Stomach smooth muscle (tissue), 2 donors: ENCODE measurements around the gene PTP4A2.

Experiments used
- H3K27ac ChIP-seq: one replicate; pipeline ENCODE4 v1.7.0; 2013; ENCODE audit warnings: mild to moderate bottlenecking, low read length, inconsistent platforms
- H3K27me3 ChIP-seq, 2 donors: one replicate each; pipeline ENCODE4 v1.7.0; 2013; ENCODE audit warnings: low read length in 2 of 2; ENCODE audit not compliant: insufficient read depth in 2 of 2, control insufficient read depth in 1 of 2
- H3K36me3 ChIP-seq, 2 donors: one replicate each; pipeline ENCODE4 v1.7.0; 2013; ENCODE audit warnings: low read length in 2 of 2; ENCODE audit not compliant: control insufficient read depth in 2 of 2, insufficient read depth in 2 of 2
- H3K4me1 ChIP-seq: one replicate; pipeline ENCODE4 v1.7.0; 2013; ENCODE audit warnings: low read length; ENCODE audit not compliant: control insufficient read depth, insufficient read depth
- H3K4me3 ChIP-seq, 2 donors: one replicate each; pipeline ENCODE4 v1.7.0; 2013; ENCODE audit warnings: low read length in 2 of 2
- H3K9ac ChIP-seq, 2 donors: one replicate each; pipeline ENCODE4 v1.7.0; 2013; ENCODE audit warnings: low read length in 2 of 2, mild to moderate bottlenecking in 1 of 2
- H3K9me3 ChIP-seq, 2 donors: one replicate each; pipeline ENCODE4 v1.7.0; 2013; ENCODE audit warnings: low read length in 2 of 2; ENCODE audit not compliant: control insufficient read depth in 2 of 2
- donor health status: healthy.
- donor health status: Pancreatic carcinoma.

Gene PTP4A2

GRCh38 chr1:31919591-31919990, 18.6 kb downstream of the PTP4A2 start:
- H3K9me3 ChIP-seq: no peaks in the 10 kb centered on the region
- no peak overlapping the region for H3K9ac ChIP-seq
- no peaks in the 10 kb centered on the region for H3K27me3 ChIP-seq
- H3K27ac ChIP-seq: no peak overlapping the region
- H3K36me3 ChIP-seq: peaks cover 5 to 6% of the 10 kb centered on the region in 2 donors
- H3K4me1 ChIP-seq: no peaks in the 10 kb centered on the region
- no peak overlapping the region for H3K4me3 ChIP-seq

DNA sequence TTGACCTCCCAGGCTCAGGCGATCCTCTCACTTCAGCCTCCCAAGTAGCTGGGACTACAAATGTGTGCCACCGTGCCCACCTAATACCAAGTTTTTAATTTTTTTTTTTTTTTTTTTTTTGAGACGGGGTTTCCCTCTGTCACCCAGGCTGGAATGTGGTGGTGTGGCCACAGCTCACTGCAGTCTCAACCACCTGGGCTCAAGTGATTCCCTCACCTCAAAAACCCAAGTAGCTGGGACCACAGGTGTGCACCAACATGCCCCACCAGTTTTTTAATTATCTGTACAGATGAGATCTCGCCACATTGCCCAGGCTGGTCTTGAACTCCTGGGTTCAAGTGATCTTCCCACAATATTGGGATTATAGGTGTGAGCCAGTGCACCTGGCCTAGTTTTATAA, 22.7 kb downstream of the PTP4A2 start:
- Histone ChIP-seq H3K4me1 (no peaks in the 10 kb centered on the region), H3K36me3 (peaks cover 10 to 11% of the 10 kb centered on the region in 2 donors), H3K4me3 (no peak overlapping the region), H3K27me3 (no peaks in the 10 kb centered on the region), H3K9me3 (no peaks in the 10 kb centered on the region), H3K27ac (no peak overlapping the region), H3K9ac (no peak overlapping the region)

GRCh38 chr1:31913968-31914367, 24.2 kb downstream of the PTP4A2 start:
- Histone ChIP-seq H3K9me3 (no peaks in the 10 kb centered on the region), H3K4me1 (no peaks in the 10 kb centered on the region), H3K27ac (no peak overlapping the region), H3K9ac (no peak overlapping the region), H3K36me3 (peaks cover 10 to 11% of the 10 kb centered on the region in 2 donors), H3K27me3 (no peaks in the 10 kb centered on the region), H3K4me3 (no peak overlapping the region)

GRCh38 chr1:31912839-31913239, 25.3 kb downstream of the PTP4A2 start:
- Histone ChIP-seq H3K4me1 (no peaks in the 10 kb centered on the region), H3K9ac (no peak overlapping the region), H3K27ac (no peak overlapping the region), H3K4me3 (no peak overlapping the region), H3K27me3 (no peaks in the 10 kb centered on the region), H3K36me3 (peaks cover 6 to 15% of the 10 kb centered on the region in 2 donors), H3K9me3 (no peaks in the 10 kb centered on the region)

GRCh38 chr1:31911994-31912780, 26.0 kb downstream of the PTP4A2 start:
- Histone ChIP-seq H3K9me3 (no peaks in the 10 kb centered on the region), H3K9ac (no peak overlapping the region), H3K4me3 (no peak overlapping the region), H3K36me3 (peaks cover 10 to 16% of the 10 kb centered on the region in 2 donors), H3K4me1 (no peaks in the 10 kb centered on the region), H3K27me3 (no peaks in the 10 kb centered on the region), H3K27ac (no peak overlapping the region)

GRCh38 chr1:31910933-31911332, 27.2 kb downstream of the PTP4A2 start:
- Histone ChIP-seq H3K27me3 (no peaks in the 10 kb centered on the region), H3K4me1 (no peaks in the 10 kb centered on the region), H3K9me3 (no peaks in the 10 kb centered on the region), H3K9ac (no peak overlapping the region), H3K4me3 (no peak overlapping the region), H3K36me3 (peaks cover 18 to 21% of the 10 kb centered on the region in 2 donors), H3K27ac (no peak overlapping the region)

DNA sequence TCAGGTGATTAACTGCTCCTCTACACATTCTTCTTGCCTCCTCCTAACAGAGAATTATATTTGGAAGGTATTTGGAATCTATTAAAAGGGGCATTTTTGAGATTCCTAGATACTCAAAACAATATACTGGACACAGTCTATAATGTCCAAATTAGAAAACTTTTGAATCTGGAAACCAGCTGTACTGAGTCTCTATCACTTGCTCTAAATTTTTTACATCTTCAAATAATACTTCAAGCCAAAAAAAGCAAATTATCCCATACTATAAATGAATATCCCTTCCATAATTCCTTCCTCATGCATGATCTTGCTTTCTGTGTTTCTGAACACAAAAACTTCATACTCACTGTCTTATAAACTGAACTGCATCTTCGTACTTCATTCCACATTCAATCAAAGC, 28.5 kb downstream of the PTP4A2 start:
- Histone ChIP-seq H3K27ac (no peak overlapping the region), H3K4me1 (no peaks in the 10 kb centered on the region), H3K9me3 (no peaks in the 10 kb centered on the region), H3K4me3 (no peak overlapping the region), H3K27me3 (no peaks in the 10 kb centered on the region), H3K36me3 (peaks cover 20 to 22% of the 10 kb centered on the region in 2 donors), H3K9ac (no peak overlapping the region)

DNA sequence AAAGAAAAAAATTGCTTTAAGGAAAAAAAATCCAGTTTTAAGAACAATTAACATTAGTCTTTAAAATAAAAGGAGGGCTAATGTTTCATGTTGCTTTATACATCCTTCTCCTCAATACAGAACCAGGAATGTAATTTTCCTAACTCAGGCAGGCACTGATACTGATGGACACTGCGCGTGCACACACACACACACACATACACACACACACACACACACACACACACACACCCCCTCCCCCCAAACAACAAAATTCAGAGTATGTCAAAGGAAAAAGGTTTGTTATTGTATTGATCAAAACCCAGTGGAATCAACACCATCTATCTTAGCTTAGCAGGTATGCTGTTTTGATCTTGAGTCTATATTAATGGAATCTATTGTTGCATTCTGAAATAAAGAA, 31.6 kb downstream of the PTP4A2 start:
- Histone ChIP-seq H3K27me3 (no peaks in the 10 kb centered on the region), H3K9ac (no peak overlapping the region), H3K27ac (no peak overlapping the region), H3K4me1 (no peaks in the 10 kb centered on the region), H3K9me3 (peaks cover 0 to 3% of the 10 kb centered on the region in 2 donors), H3K36me3 (peaks cover 18% of the 10 kb centered on the region in 2 donors), H3K4me3 (no peak overlapping the region)

GRCh38 chr1:31905681-31906080, 32.5 kb downstream of the PTP4A2 start:
- Histone ChIP-seq H3K36me3 (peaks cover 14 to 18% of the 10 kb centered on the region in 2 donors), H3K9ac (no peak overlapping the region), H3K4me1 (no peaks in the 10 kb centered on the region), H3K4me3 (no peak overlapping the region), H3K9me3 (peaks cover 0 to 3% of the 10 kb centered on the region in 2 donors), H3K27ac (no peak overlapping the region), H3K27me3 (no peaks in the 10 kb centered on the region)

- H3K9ac ChIP-seq: no peak overlapping the region
- H3K36me3 ChIP-seq: peaks cover 14 to 18% of the 10 kb centered on the region in 2 donors
- H3K9me3 ChIP-seq: peaks cover 0 to 3% of the 10 kb centered on the region in 2 donors
- H3K27me3 ChIP-seq: no peaks in the 10 kb centered on the region
- no peak overlapping the region for H3K4me3 ChIP-seq
- no peaks in the 10 kb centered on the region for H3K4me1 ChIP-seq
- H3K27ac ChIP-seq: no peak overlapping the region
Observed at GRCh38 chr1:31905093-31905509, 33.1 kb downstream of the PTP4A2 start.

DNA sequence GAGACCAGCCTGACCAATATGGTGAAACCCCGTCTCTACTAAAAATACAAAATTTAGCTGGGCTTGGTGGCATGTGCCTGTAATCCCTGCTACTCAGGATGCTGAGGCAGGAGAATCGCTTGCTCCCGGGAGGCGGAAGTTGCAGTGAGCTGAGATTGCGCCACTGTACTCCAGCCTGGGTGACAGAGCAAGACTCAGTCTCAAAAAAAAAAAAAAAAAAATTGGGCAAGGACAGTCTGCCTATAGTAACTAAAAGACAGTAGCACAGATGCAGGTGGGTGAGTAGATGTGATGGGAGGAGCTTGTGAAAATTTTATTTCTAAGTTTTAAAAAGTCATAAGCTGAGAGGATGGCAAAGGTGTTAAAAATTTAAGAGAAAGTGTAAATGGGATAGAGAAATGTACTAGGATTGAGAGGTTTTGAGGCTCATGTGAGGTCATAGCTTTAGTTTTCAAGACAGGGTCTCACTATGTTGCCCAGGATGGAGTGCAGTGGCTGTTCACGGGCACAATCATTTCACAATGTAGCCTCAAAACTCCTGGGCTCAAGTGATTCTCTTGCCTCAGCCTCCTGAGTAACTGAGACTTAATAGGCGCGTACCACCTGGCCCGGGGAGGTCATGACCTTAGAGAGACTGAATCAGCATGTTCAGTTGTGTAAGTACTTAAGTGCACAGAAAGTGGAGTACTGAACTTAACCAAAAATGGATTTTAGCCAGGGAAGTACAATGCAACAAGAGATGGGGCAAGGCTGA, 33.7 kb downstream of the PTP4A2 start:
- peaks cover 0 to 3% of the 10 kb centered on the region in 2 donors for H3K9me3 ChIP-seq
- no peak overlapping the region for H3K4me3 ChIP-seq
- H3K27me3 ChIP-seq: no peaks in the 10 kb centered on the region
- no peaks in the 10 kb centered on the region for H3K4me1 ChIP-seq
- H3K36me3 ChIP-seq: peaks cover 14 to 18% of the 10 kb centered on the region in 2 donors
- no peak overlapping the region for H3K9ac ChIP-seq
- no peak overlapping the region for H3K27ac ChIP-seq
